ENCODE data around the gene TIMM8B. TPM values are rescaled to one million over a fixed set of nuclear protein-coding genes. Genes with fewer than 3 reads are reported as not detected.

TIMM8B gene
- total and polyA plus RNA-seq, 9 of the 15 experiments (the other 6 are each of a cell fraction or from before 2014, with no cell fraction given): 95.8 to 338 (median 145) TPM

GRCh38 chr11:112123129-112123528, 36.6 kb upstream of the TIMM8B start:
- CTCF ChIA-PET (ENCODE audit: low intra/inter-chr PET ratio): no interaction called here
- H3K79me2 ChIP-seq (ENCODE audit: control insufficient read depth, insufficient read depth, low read length): no peaks in the 10 kb centered on the region
- no peak overlapping the region for H3K4me2 ChIP-seq (ENCODE audit: insufficient read depth, low read length)
- TF ChIP-seq ZNF609 (CRISPR knock-in tag; IDR thresholded peaks at IDR 0.05; ENCODE audit: borderline replicate concordance): no peak
- TF ChIP-seq RBM34 (IDR thresholded peaks at IDR 0.05; ENCODE audit: borderline replicate concordance, insufficient read depth, low read length): no peak
- TF ChIP-seq TCF7L2 (IDR thresholded peaks at IDR 0.05; ENCODE audit: low read depth, low read length): no peak
- TF ChIP-seq CEBPZ (IDR thresholded peaks at IDR 0.05; ENCODE audit: borderline replicate concordance, low read depth, low read length): no peak
- TF ChIP-seq MEIS2 (IDR thresholded peaks at IDR 0.05; ENCODE audit: partially characterized antibody): no peak

More at GRCh38 chr11:112123129-112123528, 36.6 kb upstream of the TIMM8B start:
- H3K27me3 ChIP-seq (ENCODE audit: control insufficient read depth in 2 of 2, insufficient read depth in 2 of 2, low read length in 2 of 2): no peaks in the 10 kb centered on the region
- no peak for DNase-seq (ENCODE audit: extremely low read depth in 1 of 4, low spot score in 3 of 4)
- no TSS peak for BruUV-seq (replicated peaks)
- ATAC-seq: no peak
- H3K4me3 ChIP-seq: no peak overlapping the region
- no peaks in the 10 kb centered on the region for H3K9me1 ChIP-seq (ENCODE audit: control insufficient read depth, insufficient read depth, low read length)
- H3K9ac ChIP-seq (ENCODE audit: insufficient read depth in 1 of 2, low read depth in 2 of 2, low read length in 2 of 2): no peak overlapping the region
- H3K36me3 ChIP-seq (ENCODE audit: control insufficient read depth, insufficient read depth, low read length): no peaks in the 10 kb centered on the region
- no peaks in the 10 kb centered on the region for H3K4me1 ChIP-seq (replicated peaks in 1 of 2; ENCODE audit: control insufficient read depth in 2 of 2, insufficient read depth in 2 of 2, low read length in 2 of 2)
- H3K9me3 ChIP-seq (replicated peaks; ENCODE audit: control insufficient read depth, insufficient read depth, low read depth, low read length): no peaks in the 10 kb centered on the region
- no peak overlapping the region for H3K27ac ChIP-seq (ENCODE audit: extremely low read depth, low read depth, low read length)
- in situ Hi-C loops (cut with MboI) (no loop called here), intact Hi-C loops (cut with micrococcal nuclease) (no loop called here)
- no peak overlapping the region for H2AFZ ChIP-seq (ENCODE audit: low read depth, low read length)
- 26% methylated on average over 4 of the region's 4 CpGs for whole genome bisulfite sequencing (ENCODE audit: insufficient coverage, low coverage, missing lambda C conversion rate)
- POLR2A ChIA-PET: interaction anchor here (1.6 kb wide), 1 partner anchor 9 kb away, joined by 7 read pairs; no protein-coding TSS in a partner anchor
- no peaks in the 10 kb centered on the region for H4K20me1 ChIP-seq (replicated peaks; ENCODE audit: control insufficient read depth, insufficient read depth, low read length)
- FAIRE-seq: no peak
